Thyroid gland (tissue), 4 donors: ENCODE measurements around the gene SIRT3. TPM values are rescaled to one million over a fixed set of nuclear protein-coding genes. Genes with fewer than 3 reads are reported as not detected.
"Not testable (repeated sequence)": the region's sequence is repeated elsewhere in the genome, so short reads cannot be mapped to it uniquely, and the experiment has no call there.

Experiments
- DNase-seq, 2 donors: peaks; one replicate each; pipeline ENCODE4 v3.0.0-alpha.2; 2019
- H3K27ac ChIP-seq, 3 donors: fragments of 200-600 bp; sonication (generic); 1 replicate in 2 of 3; 2 replicates in 1 of 3; pipeline ENCODE4 v1.5.1; 2016 to 2019; ENCODE audit warnings: mild to moderate bottlenecking in 1 of 3, moderate library complexity in 1 of 3
- H3K27me3 ChIP-seq: fragments of 200-600 bp; sonication (generic); one replicate; pipeline ENCODE4 v1.5.1; 2019
- H3K36me3 ChIP-seq, 2 donors: fragments of 200-600 bp; sonication (generic); one replicate each; pipeline ENCODE4 v1.5.1; 2016 to 2019
- H3K4me1 ChIP-seq, 2 donors: fragments of 200-600 bp; sonication (generic); one replicate each; pipeline ENCODE4 v1.5.1; 2017 to 2019
- H3K4me3 ChIP-seq, 3 donors: fragments of 200-600 bp; sonication (generic); replicated peaks in 1 of 3; 1 replicate in 2 of 3; 2 replicates in 1 of 3; pipeline ENCODE4 v1.5.1; 2016; ENCODE audit warnings: mild to moderate bottlenecking in 1 of 3
- H3K9me3 ChIP-seq: fragments of 200-600 bp; sonication (generic); one replicate; pipeline ENCODE4 v1.5.1; 2017
- CTCF ChIP-seq, 6 experiments: fragments of 200-600 bp in 3 of 6; fragments of 450-650 bp in 3 of 6; sonication (generic) in 3 of 6; IDR thresholded peaks; one replicate each; pipeline ENCODE4 v1.5.1; 2016 to 2019; ENCODE audit warnings: antibody characterized with exemption in 6 of 6, mild to moderate bottlenecking in 2 of 6, inconsistent platforms in 1 of 6, moderate library complexity in 1 of 6
- POLR2A ChIP-seq, 2 donors: fragments of 450-650 bp; IDR thresholded peaks; one replicate each; pipeline ENCODE4 v1.6.1; 2017; ENCODE audit warnings: antibody characterized with exemption in 2 of 2, mild to moderate bottlenecking in 2 of 2, moderate library complexity in 1 of 2
- WGBS, 2 donors: methylation state at CpG; one replicate each; pipeline ENCODE4 v1.1.5; 2017; 5-methylcytosine and 5-hydroxymethylcytosine counted together
- intact Hi-C: fragments of 100-400 bp; cut with DNase I; formaldehyde crosslinking; loops from one replicate; pipeline ENCODE4 v1.15.1; 2023
- total RNA-seq, 4 donors: library from RNA; depleted of rRNA; stranded (reverse); fragments of >200 nt; gene quantifications; one replicate each; pipeline ENCODE4 v1.2.3, GENCODE V29; 2016

Gene SIRT3
- total RNA-seq, 4 donors from 2014 or later = 14.3 to 21.2 (median 17.0) TPM

GRCh38 chr11:198236-198806, 37.8 kb downstream of the SIRT3 start:
- Histone ChIP-seq H3K9me3 (no peaks in the 10 kb centered on the region), H3K4me3 (no peak overlapping the region), H3K4me1 (no peaks in the 10 kb centered on the region), H3K36me3 (no peaks in the 10 kb centered on the region), H3K27me3 (no peaks in the 10 kb centered on the region), H3K27ac (no peak overlapping the region)
- 86 to 91% methylated on average over 11 to 21 of the region's 21 CpGs for WGBS, 2 donors
- intact Hi-C loops = no loop called here
- TF ChIP-seq CTCF (IDR thresholded peaks at IDR 0.05) (no peak), POLR2A (IDR thresholded peaks at IDR 0.05) (no peak)
- no peak for DNase-seq

- H3K27ac ChIP-seq = no peak overlapping the region
- intact Hi-C loops = no loop called here
- H3K27me3 ChIP-seq = no peaks in the 10 kb centered on the region
- DNase-seq = no peak
- WGBS, 2 donors = 83 to 93% methylated on average over 6 to 7 of the region's 9 CpGs
- no peaks in the 10 kb centered on the region for H3K9me3 ChIP-seq
- no peaks in the 10 kb centered on the region for H3K4me1 ChIP-seq
- H3K4me3 ChIP-seq = no peak overlapping the region
- no peaks in the 10 kb centered on the region for H3K36me3 ChIP-seq
- TF ChIP-seq POLR2A (IDR thresholded peaks at IDR 0.05) (no peak), CTCF (IDR thresholded peaks at IDR 0.05) (no peak)
Observed at GRCh38 chr11:197741-198235, 38.4 kb downstream of the SIRT3 start.

GRCh38 chr11:196786-197731, 39.1 kb downstream of the SIRT3 start:
- WGBS, 2 donors = 76 to 82% methylated on average over 3 to 11 of the region's 23 CpGs
- intact Hi-C loops = no loop called here
- no peak overlapping the region for H3K4me3 ChIP-seq
- H3K9me3 ChIP-seq = no peaks in the 10 kb centered on the region
- no peaks in the 10 kb centered on the region for H3K27me3 ChIP-seq
- no peak for DNase-seq
- no peaks in the 10 kb centered on the region for H3K36me3 ChIP-seq
- no peaks in the 10 kb centered on the region for H3K4me1 ChIP-seq
- TF ChIP-seq POLR2A (IDR thresholded peaks at IDR 0.05) (no peak), CTCF (IDR thresholded peaks at IDR 0.05) (no peak)
- no peak overlapping the region for H3K27ac ChIP-seq

- H3K9me3 ChIP-seq, H3K4me1 ChIP-seq, intact Hi-C loops, H3K27ac ChIP-seq, H3K4me3 ChIP-seq, H3K36me3 ChIP-seq, DNase-seq, H3K27me3 ChIP-seq: not testable (repeated sequence)
- WGBS, 2 donors = 69 to 71% methylated on average over 5 of the region's 5 CpGs
Observed at GRCh38 chr11:193481-193880, 42.7 kb downstream of the SIRT3 start.

GRCh38 chr11:192674-193128, 43.4 kb downstream of the SIRT3 start, which contains the start of gene SCGB1C1:
TSS of gene SCGB1C1 (plus strand) at chr11:193078. CDS start at chr11:193100, 22 bp downstream.
- H3K27ac ChIP-seq, DNase-seq, H3K9me3 ChIP-seq, H3K36me3 ChIP-seq, intact Hi-C loops, H3K4me3 ChIP-seq, H3K4me1 ChIP-seq, H3K27me3 ChIP-seq: not testable (repeated sequence)
- 100% methylated on average over 1 of the region's 11 CpGs; no CpG with 5 or more reads in 1 of the 2 donors for WGBS, 2 donors
